Ascending aorta (tissue), 2 donors: ENCODE data around the gene GSPT1. TPM values are rescaled to one million over a fixed set of nuclear protein-coding genes. Genes with fewer than 3 reads are reported as not detected.

Experiments
- DNase-seq, 2 donors: peaks; one replicate each; pipeline ENCODE4 v3.0.0-alpha.2; 2019; ENCODE audit warnings: low spot score in 2 of 2
- H3K27ac ChIP-seq, 2 donors: fragments of 200-600 bp; sonication (generic); one replicate each; pipeline ENCODE4 v1.5.1; 2016 to 2017; ENCODE audit warnings: mild to moderate bottlenecking in 1 of 2
- H3K27me3 ChIP-seq: fragments of 200-600 bp; sonication (generic); one replicate; pipeline ENCODE4 v1.5.1; 2017
- H3K36me3 ChIP-seq, 2 donors: fragments of 200-600 bp; sonication (generic); one replicate each; pipeline ENCODE4 v1.5.1; 2016
- H3K4me1 ChIP-seq, 2 donors: fragments of 200-600 bp; sonication (generic); one replicate each; pipeline ENCODE4 v1.5.1; 2016 to 2017; ENCODE audit warnings: mild to moderate bottlenecking in 1 of 2
- H3K4me3 ChIP-seq, 2 donors: fragments of 200-600 bp; sonication (generic); one replicate each; pipeline ENCODE4 v1.5.1; 2016 to 2017; ENCODE audit warnings: mild to moderate bottlenecking in 1 of 2
- H3K9me3 ChIP-seq, 2 donors: fragments of 200-600 bp; sonication (generic); one replicate each; pipeline ENCODE4 v1.5.1; 2016
- intact Hi-C: fragments of 100-400 bp; cut with DNase I; formaldehyde crosslinking; loops from one replicate; pipeline ENCODE4 v1.15.1; 2023
- total RNA-seq: library from RNA; depleted of rRNA; stranded (reverse); fragments of >200 nt; gene quantifications from one replicate; pipeline ENCODE4 v1.1.0, GENCODE V29; 2016
- TF ChIP-seq, protein P1 (sequence below), 3 experiments: fragments of 200-600 bp in 2 of 3; fragments of 450-650 bp in 1 of 3; sonication (generic) in 2 of 3; IDR thresholded peaks; one replicate each; pipeline ENCODE4 v1.5.1; 2016 to 2019; ENCODE audit warnings: antibody characterized with exemption in 3 of 3, mild to moderate bottlenecking in 1 of 3, moderate library complexity in 1 of 3

The GSPT1 gene
- total RNA-seq, 1 donor from 2014 or later: 56.3 TPM

DNA sequence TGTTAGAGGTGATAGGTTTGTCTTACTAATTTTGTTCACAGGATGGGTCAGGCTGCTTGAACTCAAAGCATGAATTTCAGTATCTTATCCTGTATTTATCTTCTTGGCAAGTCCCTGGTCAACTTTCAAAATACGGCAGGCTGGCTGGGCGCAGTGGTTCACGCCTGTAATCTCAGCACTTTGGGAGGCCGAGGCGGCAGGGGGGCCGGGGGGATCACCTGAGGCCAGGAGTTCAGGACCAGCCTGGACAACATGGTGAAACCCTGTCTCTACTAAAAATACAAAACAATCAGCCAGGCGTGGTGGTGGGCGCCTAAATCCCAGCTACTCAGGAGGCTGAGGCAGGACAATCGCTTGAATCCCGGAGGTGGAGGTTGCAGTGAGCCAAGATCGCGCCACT, 39.5 kb downstream of the GSPT1 start:
- TF ChIP-seq, protein P1, sequence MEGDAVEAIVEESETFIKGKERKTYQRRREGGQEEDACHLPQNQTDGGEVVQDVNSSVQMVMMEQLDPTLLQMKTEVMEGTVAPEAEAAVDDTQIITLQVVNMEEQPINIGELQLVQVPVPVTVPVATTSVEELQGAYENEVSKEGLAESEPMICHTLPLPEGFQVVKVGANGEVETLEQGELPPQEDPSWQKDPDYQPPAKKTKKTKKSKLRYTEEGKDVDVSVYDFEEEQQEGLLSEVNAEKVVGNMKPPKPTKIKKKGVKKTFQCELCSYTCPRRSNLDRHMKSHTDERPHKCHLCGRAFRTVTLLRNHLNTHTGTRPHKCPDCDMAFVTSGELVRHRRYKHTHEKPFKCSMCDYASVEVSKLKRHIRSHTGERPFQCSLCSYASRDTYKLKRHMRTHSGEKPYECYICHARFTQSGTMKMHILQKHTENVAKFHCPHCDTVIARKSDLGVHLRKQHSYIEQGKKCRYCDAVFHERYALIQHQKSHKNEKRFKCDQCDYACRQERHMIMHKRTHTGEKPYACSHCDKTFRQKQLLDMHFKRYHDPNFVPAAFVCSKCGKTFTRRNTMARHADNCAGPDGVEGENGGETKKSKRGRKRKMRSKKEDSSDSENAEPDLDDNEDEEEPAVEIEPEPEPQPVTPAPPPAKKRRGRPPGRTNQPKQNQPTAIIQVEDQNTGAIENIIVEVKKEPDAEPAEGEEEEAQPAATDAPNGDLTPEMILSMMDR (IDR thresholded peaks at IDR 0.05): no peak
- H3K9me3 ChIP-seq: no peaks in the 10 kb centered on the region
- no peaks in the 10 kb centered on the region for H3K27me3 ChIP-seq
- H3K4me3 ChIP-seq: no peak overlapping the region
- no peak for DNase-seq
- intact Hi-C loops: no loop called here
- peaks cover 0 to 3% of the 10 kb centered on the region in 2 donors for H3K4me1 ChIP-seq
- H3K36me3 ChIP-seq: peaks cover 45 to 82% of the 10 kb centered on the region in 2 donors
- H3K27ac ChIP-seq: no peak overlapping the region

DNA sequence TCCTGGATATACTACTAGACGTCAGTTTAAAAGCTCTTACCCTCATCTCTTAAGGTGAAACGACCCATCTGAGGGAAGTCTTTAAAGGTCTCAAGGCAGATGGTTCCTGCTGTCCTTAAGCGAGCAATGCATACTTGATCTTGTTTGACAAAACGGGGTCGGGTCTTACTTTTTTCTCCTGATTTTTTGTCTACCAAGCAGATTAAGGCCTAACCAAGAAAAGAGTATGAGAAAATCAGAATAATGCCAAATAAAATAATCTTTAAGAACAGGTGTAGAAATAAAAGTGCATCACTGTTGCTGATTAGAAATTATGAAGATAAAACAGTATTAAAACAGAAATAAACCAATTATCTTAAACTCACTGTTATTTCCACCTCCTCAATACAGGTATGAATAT, 40.0 kb downstream of the GSPT1 start:
- H3K4me3 ChIP-seq: no peak overlapping the region
- H3K9me3 ChIP-seq: no peaks in the 10 kb centered on the region
- H3K27ac ChIP-seq: no peak overlapping the region
- intact Hi-C loops: no loop called here
- H3K4me1 ChIP-seq: peaks cover 0 to 7% of the 10 kb centered on the region in 2 donors
- DNase-seq: no peak
- H3K36me3 ChIP-seq: peaks cover 39 to 78% of the 10 kb centered on the region in 2 donors
- no peaks in the 10 kb centered on the region for H3K27me3 ChIP-seq
- TF ChIP-seq, protein P1 (IDR thresholded peaks at IDR 0.05): no peak

DNA sequence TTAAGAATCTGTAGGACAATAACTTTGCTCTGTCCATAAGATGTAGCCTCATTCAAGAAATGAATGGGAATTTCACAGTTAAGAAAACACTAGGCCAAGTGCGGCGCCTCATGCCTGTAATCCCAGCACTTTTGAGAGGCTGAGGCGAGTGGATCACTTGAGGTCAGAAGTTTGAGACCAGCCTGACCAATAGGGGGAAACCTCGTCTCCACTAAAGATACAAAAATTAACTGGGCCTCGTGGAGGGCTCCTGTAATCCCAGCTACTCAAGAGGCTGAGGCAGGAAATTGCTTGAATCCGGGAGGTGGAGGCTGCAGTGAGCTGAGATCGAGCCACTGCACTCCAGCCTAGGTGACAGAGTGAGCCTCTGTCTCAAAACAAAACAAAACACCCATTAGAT, 44.6 kb downstream of the GSPT1 start:
- Histone ChIP-seq H3K4me3 (no peak overlapping the region), H3K4me1 (peaks cover 0 to 33% of the 10 kb centered on the region in 2 donors), H3K27ac (peak overlapping the region; percentile 29 to 50), H3K36me3 (peaks cover 14 to 46% of the 10 kb centered on the region in 2 donors), H3K9me3 (no peaks in the 10 kb centered on the region), H3K27me3 (no peaks in the 10 kb centered on the region)
- TF ChIP-seq, protein P1 (IDR thresholded peaks at IDR 0.05): no peak
- intact Hi-C loops: no loop called here
- DNase-seq: no peak

DNA sequence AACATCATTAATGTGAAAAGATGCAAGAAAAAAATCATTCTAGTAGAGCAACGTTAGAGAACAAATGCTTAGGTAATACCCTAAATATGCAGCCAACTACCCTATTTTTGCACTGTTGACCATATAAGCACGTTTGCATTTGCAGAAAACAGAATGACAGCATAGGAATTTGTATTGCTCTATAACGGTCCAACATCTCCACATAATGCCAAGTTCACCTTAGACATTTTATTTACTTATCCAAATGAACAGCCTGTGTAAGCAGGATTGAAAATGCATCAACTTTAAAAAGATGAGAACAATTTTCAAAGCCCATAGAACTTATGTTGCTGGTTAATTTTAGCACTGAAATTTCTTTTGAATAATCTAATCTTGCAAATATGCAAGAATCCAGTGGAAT, 45.4 kb downstream of the GSPT1 start:
- no peak overlapping the region for H3K4me3 ChIP-seq
- no peaks in the 10 kb centered on the region for H3K9me3 ChIP-seq
- no peak for DNase-seq
- H3K27ac ChIP-seq: peak overlapping the region in 1 of 2 donors; percentile 50
- H3K27me3 ChIP-seq: no peaks in the 10 kb centered on the region
- peaks cover 6 to 38% of the 10 kb centered on the region in 2 donors for H3K36me3 ChIP-seq
- intact Hi-C loops: no loop called here
- TF ChIP-seq, protein P1 (IDR thresholded peaks at IDR 0.05): no peak
- peaks cover 0 to 41% of the 10 kb centered on the region in 2 donors for H3K4me1 ChIP-seq

DNA sequence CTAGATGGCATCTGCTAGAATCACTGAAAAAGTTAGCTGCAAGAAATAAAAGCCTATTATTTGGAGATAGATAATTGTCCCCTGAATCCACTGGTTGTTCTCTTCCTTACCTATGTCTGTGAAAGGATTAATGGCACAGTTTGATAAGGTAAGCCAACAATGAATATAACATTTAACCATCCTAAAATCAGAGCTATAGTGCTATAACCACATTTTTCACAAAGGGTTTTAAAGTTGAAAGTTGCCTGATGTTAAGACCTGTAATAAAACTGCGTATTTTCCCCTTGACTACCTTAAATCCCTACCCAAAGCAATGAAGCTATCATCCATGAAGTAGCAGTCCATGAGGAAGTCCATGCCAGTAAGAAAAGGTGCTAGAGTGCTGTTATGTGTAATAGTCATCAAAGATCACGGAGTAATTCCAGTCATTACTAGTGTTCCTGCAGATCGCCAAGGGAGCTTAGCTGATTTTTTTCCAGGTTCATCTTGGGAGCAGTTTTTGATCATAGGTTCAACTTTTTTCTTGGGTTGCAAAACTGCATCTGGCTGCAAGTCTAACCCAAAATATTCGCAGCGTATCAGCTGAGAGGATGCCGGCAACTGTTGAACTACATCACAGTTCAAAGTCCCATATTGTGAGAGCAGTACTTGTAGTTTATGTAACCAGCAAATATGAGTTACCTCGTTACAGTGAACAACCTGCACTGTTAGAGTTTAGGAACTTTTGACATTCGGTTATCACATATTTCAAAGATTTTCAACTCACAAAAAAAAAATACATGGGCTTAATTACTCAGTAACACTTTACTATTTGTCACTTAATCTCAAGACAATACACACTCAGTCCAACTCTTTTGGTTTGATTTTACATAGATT, 46.2 kb downstream of the GSPT1 start:
- peak overlapping the region; percentile 4 to 18 for H3K27ac ChIP-seq
- TF ChIP-seq, protein P1 (IDR thresholded peaks at IDR 0.05): no peak
- no peak overlapping the region for H3K4me3 ChIP-seq
- H3K36me3 ChIP-seq: peaks cover 5 to 30% of the 10 kb centered on the region in 2 donors
- DNase-seq: no peak
- H3K9me3 ChIP-seq: no peaks in the 10 kb centered on the region
- peaks cover 0 to 46% of the 10 kb centered on the region in 2 donors for H3K4me1 ChIP-seq
- intact Hi-C loops: no loop called here
- H3K27me3 ChIP-seq: no peaks in the 10 kb centered on the region
